ENCODE results near the gene TCP11L2. TPM values are rescaled to one million over a fixed set of nuclear protein-coding genes. Genes with fewer than 3 reads are reported as not detected.

Gene TCP11L2
- total RNA-seq, 1 donor, result 42.4 TPM

DNA sequence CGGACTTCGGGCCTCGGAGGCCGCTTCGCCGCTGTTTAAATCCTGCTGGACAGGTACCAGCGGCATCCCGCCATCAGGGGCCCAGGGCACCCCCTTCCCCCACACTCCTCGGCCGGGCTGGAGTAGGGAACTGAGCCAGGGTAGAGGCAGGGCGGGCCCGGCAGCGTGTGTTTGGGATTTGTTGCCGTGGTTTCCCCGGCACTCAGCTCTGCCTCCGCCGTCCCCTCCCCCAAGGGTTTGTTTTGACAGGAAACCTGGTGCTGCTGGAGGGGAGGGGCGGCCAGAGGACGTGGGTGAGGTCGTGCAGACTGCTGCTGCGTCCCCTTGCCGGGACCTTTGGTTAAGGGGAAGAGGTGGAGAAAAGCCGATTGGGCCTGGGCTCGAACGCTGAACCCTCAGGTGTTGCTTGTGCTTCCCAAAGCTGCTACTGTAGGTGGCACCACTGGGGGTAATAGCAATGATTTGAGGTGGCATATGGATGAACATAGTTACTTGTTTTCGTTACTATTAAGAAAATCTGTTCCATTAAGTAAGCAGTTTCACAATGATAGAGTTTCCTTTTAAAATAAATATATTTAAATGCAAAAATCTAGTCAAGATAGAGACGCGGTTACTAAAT is 778 bp downstream of the TCP11L2 start:
- TF ChIP-seq, protein P1, sequence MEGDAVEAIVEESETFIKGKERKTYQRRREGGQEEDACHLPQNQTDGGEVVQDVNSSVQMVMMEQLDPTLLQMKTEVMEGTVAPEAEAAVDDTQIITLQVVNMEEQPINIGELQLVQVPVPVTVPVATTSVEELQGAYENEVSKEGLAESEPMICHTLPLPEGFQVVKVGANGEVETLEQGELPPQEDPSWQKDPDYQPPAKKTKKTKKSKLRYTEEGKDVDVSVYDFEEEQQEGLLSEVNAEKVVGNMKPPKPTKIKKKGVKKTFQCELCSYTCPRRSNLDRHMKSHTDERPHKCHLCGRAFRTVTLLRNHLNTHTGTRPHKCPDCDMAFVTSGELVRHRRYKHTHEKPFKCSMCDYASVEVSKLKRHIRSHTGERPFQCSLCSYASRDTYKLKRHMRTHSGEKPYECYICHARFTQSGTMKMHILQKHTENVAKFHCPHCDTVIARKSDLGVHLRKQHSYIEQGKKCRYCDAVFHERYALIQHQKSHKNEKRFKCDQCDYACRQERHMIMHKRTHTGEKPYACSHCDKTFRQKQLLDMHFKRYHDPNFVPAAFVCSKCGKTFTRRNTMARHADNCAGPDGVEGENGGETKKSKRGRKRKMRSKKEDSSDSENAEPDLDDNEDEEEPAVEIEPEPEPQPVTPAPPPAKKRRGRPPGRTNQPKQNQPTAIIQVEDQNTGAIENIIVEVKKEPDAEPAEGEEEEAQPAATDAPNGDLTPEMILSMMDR (IDR thresholded peaks at IDR 0.05; ENCODE audit: insufficient read depth, low read length), result no peak
- DNase-seq (ENCODE audit: low read depth), result peak; percentile 67
- H3K4me3 ChIP-seq (ENCODE audit: low read depth, low read length), result peak overlapping the region; percentile 97

DNA sequence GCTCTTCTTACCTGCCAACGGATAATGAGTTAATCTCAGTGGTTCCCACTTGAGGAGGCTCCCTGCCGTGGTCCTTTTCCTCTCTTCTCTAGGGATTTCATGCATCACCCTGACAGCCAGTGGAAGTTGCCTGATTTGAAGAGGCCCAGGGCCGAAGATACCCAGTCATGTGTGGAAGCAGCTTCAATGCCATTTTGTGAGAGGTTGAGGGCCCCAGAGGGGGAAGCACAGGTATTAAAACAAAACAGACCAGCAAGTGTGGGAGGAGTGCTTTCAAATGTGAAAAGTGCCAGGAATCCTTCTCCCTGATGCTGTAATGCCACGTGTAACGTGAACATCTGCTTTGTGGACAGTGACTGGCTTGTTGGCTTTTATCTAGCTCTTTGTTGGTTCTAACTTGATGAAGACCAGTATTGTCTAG is 1.5 kb downstream of the TCP11L2 start:
- no peak for DNase-seq (ENCODE audit: low read depth)
- peak overlapping the region; percentile 97 for H3K4me3 ChIP-seq (ENCODE audit: low read depth, low read length)
- TF ChIP-seq, protein P1 (IDR thresholded peaks at IDR 0.05; ENCODE audit: insufficient read depth, low read length), result no peak

DNA sequence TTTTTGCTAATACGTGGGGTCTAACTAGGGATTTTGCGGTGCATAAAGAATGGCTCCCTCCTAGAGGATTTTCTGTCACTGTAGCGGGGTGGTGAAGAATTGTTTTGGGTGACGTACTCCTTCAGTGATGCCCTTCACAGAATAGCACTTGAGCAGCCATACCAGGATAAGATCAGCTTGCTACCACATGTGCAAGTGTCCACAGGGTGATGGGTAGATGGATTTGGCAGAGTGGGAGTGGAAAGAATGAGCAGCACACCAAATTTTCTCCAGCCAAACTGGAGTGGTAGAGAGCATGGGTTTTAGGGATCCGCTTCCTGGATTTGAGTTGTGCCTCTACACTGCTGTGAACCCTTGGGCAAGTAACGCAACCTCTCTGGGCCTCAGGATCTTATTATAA is 2.3 kb downstream of the TCP11L2 start:
- TF ChIP-seq, protein P1 (IDR thresholded peaks at IDR 0.05; ENCODE audit: insufficient read depth, low read length), result no peak
- no peak overlapping the region for H3K4me3 ChIP-seq (ENCODE audit: low read depth, low read length)
- no peak for DNase-seq (ENCODE audit: low read depth)

DNA sequence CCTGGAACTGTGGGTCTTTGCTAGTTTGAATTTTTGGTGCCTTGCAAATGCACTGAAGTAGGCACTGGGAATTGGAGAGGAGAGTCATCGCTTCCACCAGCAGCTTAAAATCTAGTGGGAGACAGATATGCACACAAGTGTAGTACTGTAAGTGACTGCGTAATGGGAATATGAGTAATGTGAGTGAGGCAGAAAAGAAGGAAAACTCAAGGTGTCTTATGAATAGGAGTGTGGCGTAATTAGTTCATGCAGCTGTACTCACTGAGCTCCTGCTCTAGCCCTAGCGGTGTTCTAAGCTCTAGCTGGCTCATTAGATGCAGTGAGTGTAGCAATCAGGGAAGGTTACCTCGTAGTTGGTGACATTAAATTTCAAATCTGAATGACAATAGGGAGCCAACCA is 2.8 kb downstream of the TCP11L2 start:
- TF ChIP-seq, protein P1 (IDR thresholded peaks at IDR 0.05; ENCODE audit: insufficient read depth, low read length), result no peak
- DNase-seq (ENCODE audit: low read depth), result no peak
- no peak overlapping the region for H3K4me3 ChIP-seq (ENCODE audit: low read depth, low read length)

DNA sequence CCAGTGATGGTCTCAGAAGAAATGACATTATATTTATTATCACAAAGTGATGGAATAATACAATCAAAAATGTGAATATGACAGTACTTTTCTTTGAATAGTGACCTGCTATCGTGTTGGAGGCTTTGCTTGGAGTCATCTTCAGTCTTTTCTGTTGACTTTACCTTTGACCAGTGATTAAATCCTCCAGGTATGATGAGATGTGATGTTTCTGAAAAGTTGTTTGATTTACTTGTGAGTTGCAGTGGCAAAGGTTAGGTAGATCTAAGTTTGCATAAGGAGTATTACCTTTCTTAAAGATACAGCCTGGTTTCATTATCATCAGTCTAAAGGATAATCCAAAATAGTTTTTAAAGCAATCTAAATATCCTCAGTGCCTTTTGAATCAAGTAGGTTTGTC is 4.6 kb downstream of the TCP11L2 start:
- DNase-seq (ENCODE audit: low read depth), result no peak
- H3K4me3 ChIP-seq (ENCODE audit: low read depth, low read length), result no peak overlapping the region
- TF ChIP-seq, protein P1 (IDR thresholded peaks at IDR 0.05; ENCODE audit: insufficient read depth, low read length), result no peak

DNA sequence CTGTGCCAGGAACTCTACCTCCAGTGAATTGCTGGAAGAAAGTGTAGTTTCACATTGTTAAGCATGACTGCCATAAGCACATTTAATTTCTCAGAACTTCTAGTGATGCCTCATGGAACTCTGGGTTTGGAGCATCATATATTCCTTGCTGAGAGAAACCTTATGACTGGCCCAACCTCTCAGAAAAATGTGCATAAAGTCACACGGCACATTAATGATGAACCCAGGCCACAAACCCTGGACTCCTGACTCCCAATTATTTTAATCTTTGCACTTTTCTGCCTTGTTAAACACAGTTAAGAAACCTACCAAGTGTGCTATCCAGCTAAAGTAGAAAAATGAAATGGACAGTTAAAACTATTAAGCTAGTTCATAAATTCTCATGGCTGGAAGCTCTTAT is 5.6 kb downstream of the TCP11L2 start:
- H3K4me3 ChIP-seq (ENCODE audit: low read depth, low read length), result no peak overlapping the region
- no peak for DNase-seq (ENCODE audit: low read depth)
- TF ChIP-seq, protein P1 (IDR thresholded peaks at IDR 0.05; ENCODE audit: insufficient read depth, low read length), result no peak

DNA sequence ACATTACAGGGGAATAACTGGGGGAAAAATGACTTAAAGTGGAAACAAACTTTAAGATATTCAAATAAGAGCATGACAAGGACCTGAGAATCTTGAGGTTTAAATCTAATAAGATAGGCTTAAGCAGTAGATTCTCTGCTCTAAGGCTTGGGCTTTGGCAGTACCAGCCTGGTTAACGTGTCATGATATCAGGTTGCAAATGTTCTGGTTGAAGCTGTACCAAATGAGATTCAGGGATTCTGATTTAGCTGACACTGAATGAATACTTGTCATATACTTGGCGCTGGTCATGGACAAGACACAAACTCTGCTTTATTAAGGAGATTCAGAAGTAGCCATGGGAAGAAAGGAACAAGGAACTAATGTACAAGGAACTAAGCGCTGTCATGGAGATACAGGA is 6.1 kb downstream of the TCP11L2 start:
- H3K4me3 ChIP-seq (ENCODE audit: low read depth, low read length), result no peak overlapping the region
- DNase-seq (ENCODE audit: low read depth), result no peak
- TF ChIP-seq, protein P1 (IDR thresholded peaks at IDR 0.05; ENCODE audit: insufficient read depth, low read length), result no peak

Measured in fibroblast of the aortic adventitia (primary cell).